ENCODE data around the gene ITPR1.

- TF ChIP-seq EZH2 (IDR thresholded peaks at IDR 0.05) (no peak), POLR2AphosphoS5 (IDR thresholded peaks at IDR 0.05; ENCODE audit: borderline replicate concordance, low read depth, low read length) (no peak)
Observed at GRCh38 chr3:4785551-4785950, 292.4 kb downstream of the ITPR1 start.

Data from SK-N-MC (cell line).